SK-N-SH (cell line): Measurements from ENCODE around the gene GRK5. TPM values are rescaled to one million over a fixed set of nuclear protein-coding genes. Genes with fewer than 3 reads are reported as not detected.

Experiments
- CTCF ChIA-PET: fragments of 300-600, 350-600 bp; formaldehyde crosslinking; extraction: SDS; loops from one replicate; lab custom pipeline; 2021; lab: Yijun Ruan, JAX
- POLR2A ChIA-PET: fragments of 350-600 bp; sonication (Branson Sonifier 250); formaldehyde crosslinking; extraction: SDS; loops from one replicate; lab custom pipeline; 2020; ENCODE audit warnings: antibody characterized with exemption, inconsistent platforms; lab: Yijun Ruan, JAX
- DNase-seq: peaks from one replicate; pipeline ENCODE4 v3.0.0; 2012
- H2AFZ ChIP-seq: fragments of 200-600 bp; sonication (generic); 2 replicates; pipeline ENCODE4 v1.8.1; 2016; ENCODE audit warnings: antibody characterized with exemption, mild to moderate bottlenecking, low read depth
- H3F3A ChIP-seq: fragments of 200-600 bp; sonication (generic); replicated peaks from 2 replicates; pipeline ENCODE3; 2016; ENCODE audit warnings: antibody characterized with exemption, mild to moderate bottlenecking; ENCODE audit not compliant: insufficient read depth
- H3K27ac ChIP-seq, 2 experiments: fragments of 200-500 bp in 1 of 2; fragments of 200-600 bp in 1 of 2; sonication (Bioruptor generic) in 1 of 2; sonication (generic), shearing (Covaris generic) in 1 of 2; 2 replicates each; pipeline versions ENCODE4 v1.5.1 to v1.6.1; 2014 to 2016; ENCODE audit warnings: low read depth in 2 of 2, inconsistent platforms in 1 of 2, low read length in 1 of 2, mild to moderate bottlenecking in 1 of 2, mixed read lengths in 1 of 2
- H3K27me3 ChIP-seq: fragments of 200-600 bp; sonication (generic), shearing (Covaris generic); 2 replicates; pipeline ENCODE4 v1.6.1; 2016; ENCODE audit warnings: mixed run types; ENCODE audit not compliant: insufficient read depth
- H3K36me3 ChIP-seq, 2 experiments: fragments of 200-500 bp in 1 of 2; fragments of 200-600 bp in 1 of 2; sonication (Bioruptor generic) in 1 of 2; sonication (generic) in 1 of 2; replicated peaks in 1 of 2; 2 replicates each; pipeline versions ENCODE3 to v1.5.1; 2014 to 2016; ENCODE audit warnings: low read length in 1 of 2, mild to moderate bottlenecking in 1 of 2; ENCODE audit not compliant: insufficient read depth in 2 of 2, control insufficient read depth in 1 of 2
- H3K4me1 ChIP-seq, 2 experiments: fragments of 200-500 bp in 1 of 2; fragments of 200-600 bp in 1 of 2; sonication (Bioruptor generic) in 1 of 2; sonication (generic), shearing (Covaris generic) in 1 of 2; 2 replicates each; pipeline versions ENCODE4 v1.5.1 to v1.6.1; 2014 to 2016; ENCODE audit warnings: low read depth in 1 of 2, low read length in 1 of 2, mixed run types in 1 of 2; ENCODE audit not compliant: insufficient read depth in 2 of 2, control insufficient read depth in 1 of 2
- H3K4me2 ChIP-seq: fragments of 200-600 bp; sonication (generic), shearing (Covaris generic); 2 replicates; pipeline ENCODE4 v1.6.1; 2017; ENCODE audit warnings: mixed run types
- H3K4me3 ChIP-seq, 2 experiments: fragments of 200-500 bp in 1 of 2; fragments of 200-600 bp in 1 of 2; sonication (Bioruptor generic) in 1 of 2; sonication (generic), shearing (Covaris generic) in 1 of 2; 2 replicates each; pipeline versions ENCODE4 v1.5.1 to v1.8.1; 2014 to 2016; ENCODE audit warnings: low read depth in 2 of 2, inconsistent platforms in 1 of 2, low read length in 1 of 2, mild to moderate bottlenecking in 1 of 2, mixed read lengths in 1 of 2, moderate library complexity in 1 of 2
- H3K79me2 ChIP-seq: fragments of 200-600 bp; sonication (generic); 2 replicates; pipeline ENCODE4 v1.8.1; 2017; ENCODE audit warnings: mild to moderate bottlenecking; ENCODE audit not compliant: insufficient read depth
- H3K9ac ChIP-seq: fragments of 200-600 bp; sonication (generic); 2 replicates; pipeline ENCODE4 v1.6.1; 2017; ENCODE audit warnings: mixed run types
- H3K9me2 ChIP-seq: fragments of 200-600 bp; sonication (generic); 2 replicates; pipeline ENCODE4 v1.6.1; 2017; ENCODE audit warnings: mixed run types
- H3K9me3 ChIP-seq: fragments of 200-600 bp; sonication (generic); 2 replicates; pipeline ENCODE4 v1.6.1; 2017; ENCODE audit warnings: mixed run types, mild to moderate bottlenecking, moderate library complexity
- H4K20me1 ChIP-seq: fragments of 200-600 bp; sonication (generic); 2 replicates; pipeline ENCODE4 v1.6.1; 2017; ENCODE audit warnings: mild to moderate bottlenecking, mixed run types; ENCODE audit not compliant: insufficient read depth
- FOSL2 ChIP-seq: IDR thresholded peaks from 2 replicates; pipeline ENCODE4 v1.4.0; 2012; ENCODE audit warnings: low read depth, mild to moderate bottlenecking, moderate library complexity, borderline replicate concordance
- FOXM1 ChIP-seq: IDR thresholded peaks from 2 replicates; pipeline ENCODE4 v1.4.0; 2012; ENCODE audit warnings: low read depth, mild to moderate bottlenecking
- MAX ChIP-seq: IDR thresholded peaks from 2 replicates; pipeline ENCODE4 v1.4.0; 2012; ENCODE audit warnings: low read depth
- MEF2A ChIP-seq: IDR thresholded peaks from 2 replicates; pipeline ENCODE4 v1.4.0; 2012; ENCODE audit warnings: low read depth, borderline replicate concordance
- MXI1 ChIP-seq: IDR thresholded peaks from 2 replicates; pipeline ENCODE4 v1.6.1; 2012; ENCODE audit warnings: mild to moderate bottlenecking, low read depth, low read length, improper control_type of control experiment
- PBX3 ChIP-seq: IDR thresholded peaks from 2 replicates; pipeline ENCODE4; 2012
- RAD21 ChIP-seq: IDR thresholded peaks from 2 replicates; pipeline ENCODE4 v1.6.1; 2012; ENCODE audit warnings: mild to moderate bottlenecking, low read length
- TAF1 ChIP-seq: IDR thresholded peaks from 2 replicates; pipeline ENCODE4 v1.6.1; 2012; ENCODE audit warnings: low read depth, mild to moderate bottlenecking, low read length, moderate library complexity, borderline replicate concordance
- YY1 ChIP-seq: IDR thresholded peaks from 2 replicates; pipeline ENCODE4 v1.4.0; 2012; ENCODE audit warnings: low read depth, mild to moderate bottlenecking
- WGBS: methylation state at CpG from one replicate; pipeline ENCODE4 v1.1.6; 2017; ENCODE audit warnings: low lambda C conversion rate; 5-methylcytosine and 5-hydroxymethylcytosine counted together
- polyA plus RNA-seq, 3 experiments: library from polyadenylated mRNA; depleted of rRNA; stranded (reverse); fragments of >200 nt; gene quantifications; 2 replicates each; pipeline ENCODE4 v1.2.3, GENCODE V29; 2012

GRK5 gene
- polyA plus RNA-seq, 1 of the 3 experiments (the other 2 are of a cell fraction) = 12.1 TPM

GRCh38 chr10:119325131-119325530 lies 117.8 kb downstream of the GRK5 start (continued):
- TF ChIP-seq PBX3 (no peak), MXI1 (no peak), RAD21 (no peak), YY1 (no peak), MEF2A (no peak), FOXM1 (no peak), FOSL2 (no peak), MAX (no peak)

GRCh38 chr10:119326167-119326566 lies 118.8 kb downstream of the GRK5 start:
- Histone ChIP-seq H3K9ac (no peak overlapping the region), H3K9me2 (no peaks in the 10 kb centered on the region), H3K4me2 (no peak overlapping the region), H4K20me1 (no peaks in the 10 kb centered on the region), H3K4me1 (peaks cover 0 to 21% of the 10 kb centered on the region in 2 experiments; a peak in 1 of 4 replicates), H2AFZ (no peak overlapping the region), H3K36me3 (no peaks in the 10 kb centered on the region), H3K4me3 (no peak overlapping the region), H3K9me3 (no peaks in the 10 kb centered on the region), H3K27ac (no peak overlapping the region), H3F3A (no peaks in the 10 kb centered on the region), H3K79me2 (no peaks in the 10 kb centered on the region), H3K27me3 (no peaks in the 10 kb centered on the region)
- no peak for TF ChIP-seq TAF1
- TF ChIP-seq PBX3 = no peak
- TF ChIP-seq YY1 = no peak
- ChIA-PET POLR2A (no interaction called here), CTCF (interaction anchor here (0.9 kb wide), 1 partner anchor 119 kb away, joined by 3 read pairs; no protein-coding TSS in a partner anchor)
- no peak for DNase-seq
- WGBS = 96% methylated on average over 7 of the region's 10 CpGs

GRCh38 chr10:119327096-119327745 lies 119.8 kb downstream of the GRK5 start:
- WGBS = 98% methylated on average over 7 of the region's 14 CpGs
- no peaks in the 10 kb centered on the region for H3F3A ChIP-seq
- no peak overlapping the region for H3K9ac ChIP-seq
- no peak for DNase-seq
- H3K36me3 ChIP-seq = no peaks in the 10 kb centered on the region
- peaks cover 0 to 21% of the 10 kb centered on the region in 2 experiments; a peak in 1 of 4 replicates for H3K4me1 ChIP-seq
- H3K27me3 ChIP-seq = no peaks in the 10 kb centered on the region
- no peak overlapping the region for H2AFZ ChIP-seq
- no peak overlapping the region for H3K4me3 ChIP-seq
- TF ChIP-seq TAF1 = no peak
- H3K79me2 ChIP-seq = no peaks in the 10 kb centered on the region
- H3K27ac ChIP-seq = no peak overlapping the region
- H3K9me2 ChIP-seq = no peaks in the 10 kb centered on the region
- ChIA-PET POLR2A (interaction anchor here (0.9 kb wide), 1 partner anchor 118 kb away, joined by 4 read pairs; no protein-coding TSS in a partner anchor), CTCF (interaction anchor here (0.9 kb wide), 1 partner anchor 120 kb away, joined by 3 read pairs; no protein-coding TSS in a partner anchor)
- H3K4me2 ChIP-seq = no peak overlapping the region
- no peaks in the 10 kb centered on the region for H4K20me1 ChIP-seq
- H3K9me3 ChIP-seq = no peaks in the 10 kb centered on the region
